DMS153 (cell line): ENCODE results near the gene CHPF2.

ENCODE experiments used
- DNase-seq: peaks from one replicate; lab custom pipeline; 2025; lab: John Stamatoyannopoulos, UW

The CHPF2 gene

DNA sequence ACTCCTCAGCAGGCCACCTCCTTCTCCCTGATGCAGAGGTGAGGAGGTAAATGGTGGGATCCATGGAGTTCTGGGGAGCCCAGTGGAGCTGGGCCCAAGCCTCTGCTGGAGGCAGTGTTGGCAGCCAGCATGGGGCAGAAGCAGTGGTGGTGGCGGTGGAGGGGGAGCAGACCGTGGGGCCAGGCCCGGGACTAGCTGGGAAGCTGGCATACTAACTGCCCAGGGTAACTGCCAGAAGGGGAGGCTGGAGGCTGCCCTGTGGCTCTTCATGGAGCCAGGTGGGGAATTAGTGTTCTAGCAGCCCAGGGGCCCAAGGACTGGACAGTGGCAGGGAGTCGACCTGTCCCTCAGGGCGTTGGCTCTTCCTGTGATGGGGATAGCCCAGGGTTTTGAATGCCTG, 32.3 kb downstream of the CHPF2 start:
- no peak for DNase-seq

DNA sequence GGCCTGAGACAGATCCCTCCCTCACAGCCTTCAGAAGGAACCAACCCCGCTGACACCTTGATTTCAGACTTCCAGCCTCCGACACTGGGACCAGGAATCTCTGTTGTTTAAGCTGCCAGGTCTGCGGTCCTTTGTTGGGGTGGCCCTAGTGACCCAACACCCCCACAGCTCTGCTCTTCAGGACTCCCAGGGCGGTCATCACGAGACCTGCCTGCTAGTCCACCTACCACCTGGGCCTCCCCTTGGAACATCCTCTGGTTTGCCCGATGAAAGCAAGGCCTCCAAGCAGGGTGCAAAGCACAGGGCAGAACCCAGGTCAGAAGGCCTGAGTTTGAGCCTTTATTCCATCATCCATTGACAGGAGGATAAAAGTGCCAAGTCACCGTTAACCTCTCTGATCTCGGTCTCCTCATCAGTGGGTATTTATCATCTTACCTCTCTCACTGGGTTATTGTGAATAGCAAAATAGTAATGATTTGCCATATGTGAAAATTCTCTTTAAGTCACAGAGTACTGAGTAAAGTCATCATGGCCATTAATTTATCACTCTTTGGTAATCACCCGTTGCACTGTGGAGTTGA, 33.2 kb downstream of the CHPF2 start:
- DNase-seq: no peak

DNA sequence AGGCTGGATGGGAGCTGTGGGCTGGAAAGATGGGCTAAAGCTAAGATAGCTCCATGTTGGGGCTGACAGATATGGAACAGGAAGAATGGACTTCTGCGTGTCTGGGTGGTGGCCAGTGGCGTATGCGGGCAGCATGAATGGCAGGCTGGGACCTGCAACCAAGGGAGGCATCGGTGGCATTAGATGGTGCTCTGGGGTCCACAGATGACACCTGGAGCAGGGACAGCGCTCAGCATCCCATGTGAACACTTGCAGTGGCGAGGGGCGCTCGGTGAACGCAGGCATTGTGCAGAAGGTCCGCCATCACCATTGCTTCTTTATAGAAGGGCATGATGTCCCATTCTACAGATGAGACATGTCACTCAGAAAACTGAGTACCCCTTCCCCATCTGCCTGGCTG, 37.2 kb downstream of the CHPF2 start:
- no peak for DNase-seq

DNA sequence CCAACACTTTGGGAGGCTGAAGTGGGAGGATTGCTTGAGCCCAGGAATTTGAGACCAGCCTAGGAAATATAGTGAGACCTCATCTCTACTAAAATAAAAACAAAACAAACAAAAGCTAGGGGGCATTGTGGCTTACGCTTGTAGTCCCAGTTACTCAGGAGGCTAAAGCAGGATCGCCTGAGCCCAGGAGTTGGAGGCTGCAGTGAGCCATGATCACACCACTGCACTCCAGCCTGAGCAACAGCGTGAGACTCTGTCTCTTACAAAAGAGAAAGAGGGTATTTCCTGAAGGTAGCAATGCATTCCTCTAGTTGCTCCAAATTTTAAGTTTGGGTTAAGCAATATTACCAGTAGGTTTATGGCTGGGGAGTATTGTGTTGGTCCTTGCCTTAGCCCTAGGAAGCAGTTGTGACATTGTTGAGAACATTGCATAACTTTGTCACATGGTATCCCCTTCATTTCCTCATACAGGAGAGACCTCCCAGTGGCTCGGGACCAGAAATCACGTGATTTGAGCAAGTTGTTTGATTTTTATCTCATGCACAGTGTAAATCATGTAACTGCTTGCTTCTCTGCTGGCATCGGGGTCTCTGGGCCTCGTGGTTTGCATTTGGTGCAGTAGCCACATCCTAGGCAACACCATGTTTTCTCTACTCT, 39.5 kb downstream of the CHPF2 start:
- DNase-seq: no peak

DNA sequence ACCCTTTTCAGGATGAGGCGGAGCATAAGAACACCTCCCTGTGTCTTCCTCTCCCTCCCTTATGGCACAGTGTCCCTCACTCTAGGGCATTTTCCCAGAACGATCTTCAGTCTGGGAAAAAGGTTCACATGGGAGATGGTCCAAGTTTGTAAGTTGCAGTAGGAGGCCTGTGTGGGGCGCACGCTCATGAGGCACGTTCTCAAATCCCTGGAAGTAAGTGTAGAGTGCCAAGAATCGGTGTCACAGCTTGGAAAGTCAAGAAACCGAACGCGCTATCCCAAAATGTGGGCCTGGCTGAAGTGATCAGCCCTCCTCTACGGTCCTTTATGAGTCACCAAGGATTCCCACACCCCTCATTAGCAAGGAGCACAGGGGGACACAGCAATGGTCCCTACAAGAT, 40.1 kb downstream of the CHPF2 start:
- DNase-seq: no peak

DNA sequence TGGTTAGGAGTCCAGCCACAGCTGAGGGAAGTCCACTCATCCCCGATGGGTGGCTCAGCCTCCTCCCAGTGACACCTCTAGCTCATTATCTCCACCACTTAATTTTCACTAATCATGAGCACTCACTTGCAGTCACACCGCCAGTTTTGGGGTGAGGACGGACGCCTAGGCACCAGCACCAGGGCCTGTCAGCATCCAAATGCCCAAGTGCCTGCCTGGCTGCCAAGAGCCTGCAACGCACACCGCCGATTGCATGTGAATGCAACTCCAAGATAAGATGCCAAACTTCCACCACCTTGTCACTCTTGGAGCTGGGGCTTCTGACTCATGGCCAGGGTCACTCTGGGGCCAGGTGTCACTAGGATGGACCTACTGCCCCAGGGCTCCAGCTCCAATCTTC, 40.6 kb downstream of the CHPF2 start:
- DNase-seq: no peak

DNA sequence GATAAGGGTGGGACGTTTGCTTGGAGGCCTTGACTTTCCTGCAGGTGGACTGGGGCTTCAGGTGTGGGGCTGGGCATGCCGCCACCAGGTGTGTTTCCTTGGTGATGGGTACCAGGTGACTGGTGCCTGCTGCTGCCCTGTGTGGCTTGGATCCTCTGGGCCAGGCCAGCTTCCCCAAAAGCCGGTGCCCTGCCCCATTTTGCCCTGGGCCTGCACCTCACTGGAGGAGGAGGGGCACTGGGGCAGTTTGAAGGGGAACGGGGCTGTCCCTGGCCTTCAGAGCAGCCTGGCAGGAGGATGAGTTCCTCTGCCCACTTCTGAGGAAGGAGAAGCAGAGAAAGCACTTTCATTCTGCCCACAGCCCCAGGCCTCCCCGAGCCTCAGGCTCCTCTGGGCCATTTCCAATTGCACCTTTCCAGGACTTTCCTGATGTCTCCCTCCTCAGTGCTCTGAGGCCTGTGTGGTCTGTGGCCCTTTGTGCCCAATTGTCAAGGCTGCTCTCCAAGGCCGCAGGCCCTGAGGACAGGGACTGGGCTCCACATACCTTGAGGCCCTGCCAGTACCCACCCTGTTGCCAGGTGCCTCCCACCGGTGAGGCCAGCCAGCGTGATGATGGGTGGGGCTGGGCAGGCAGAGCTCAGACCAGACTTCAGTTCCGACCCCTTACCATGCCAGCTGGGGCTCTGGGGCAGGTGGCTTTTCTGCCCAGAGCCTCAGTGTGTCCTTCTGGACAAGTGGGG, 41.5 kb downstream of the CHPF2 start:
- DNase-seq: no peak

DNA sequence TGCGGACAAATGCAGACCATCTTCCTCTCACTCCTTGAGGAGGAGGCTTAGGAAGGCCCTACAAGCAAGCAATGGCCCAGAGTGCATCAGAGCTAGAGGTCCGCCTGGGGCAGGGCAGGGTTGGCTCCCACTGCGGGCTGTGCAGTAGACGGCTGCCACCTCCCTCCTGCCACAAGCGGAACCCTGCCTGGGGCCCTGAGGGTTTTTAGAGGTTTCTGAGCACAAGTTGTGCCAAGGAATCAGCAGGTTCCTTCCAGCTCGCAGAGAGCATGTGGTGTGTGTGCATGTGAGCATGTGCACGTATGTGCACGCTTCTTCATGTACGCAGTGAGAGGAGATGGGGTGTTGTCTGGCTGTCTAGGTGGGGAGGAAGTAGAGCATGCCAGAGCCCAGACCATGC, 42.1 kb downstream of the CHPF2 start:
- DNase-seq: no peak

DNA sequence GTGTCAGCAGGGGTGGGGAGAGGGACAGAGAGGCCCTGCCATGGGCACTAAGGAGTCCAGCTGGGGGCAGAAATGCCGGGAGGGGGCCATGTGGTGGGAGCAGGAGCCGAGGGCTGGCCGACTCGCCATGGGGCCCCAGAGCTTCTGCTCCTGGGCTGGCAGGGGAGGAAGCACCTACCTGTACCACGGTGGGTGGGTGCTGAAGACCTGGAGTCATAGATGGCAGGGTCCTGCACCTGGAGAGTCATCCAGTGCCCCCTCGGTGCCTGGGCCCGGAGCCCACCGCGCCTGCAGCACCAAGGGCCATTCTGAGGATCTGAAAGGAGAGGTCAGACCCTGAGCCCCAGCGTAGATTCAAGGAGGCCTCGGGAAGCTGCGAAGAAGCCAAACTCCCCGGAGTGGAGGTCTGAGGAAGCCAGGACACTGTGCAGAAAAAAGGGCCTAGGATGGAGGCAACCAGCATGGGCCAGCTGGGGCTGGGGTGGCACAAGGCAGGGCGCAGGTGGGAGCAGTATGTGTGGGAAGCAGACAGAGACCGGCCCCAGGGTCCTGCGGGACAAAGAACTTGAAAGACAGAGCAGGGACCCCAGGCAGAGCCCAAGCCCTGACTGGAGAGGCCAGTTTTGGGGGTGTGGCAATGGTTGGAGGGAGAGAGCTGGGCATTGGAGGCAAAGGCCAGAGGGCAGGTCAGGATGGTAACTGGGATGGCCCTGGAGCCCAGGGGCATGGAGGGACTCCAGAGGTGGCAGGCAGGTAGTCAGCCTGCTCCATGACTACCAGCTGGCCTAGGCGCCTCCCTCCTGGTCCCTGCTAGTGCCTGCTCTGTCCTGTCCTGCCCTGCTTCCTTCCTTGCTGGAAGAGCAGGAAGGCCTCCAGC, 42.9 kb downstream of the CHPF2 start:
- no peak for DNase-seq

DNA sequence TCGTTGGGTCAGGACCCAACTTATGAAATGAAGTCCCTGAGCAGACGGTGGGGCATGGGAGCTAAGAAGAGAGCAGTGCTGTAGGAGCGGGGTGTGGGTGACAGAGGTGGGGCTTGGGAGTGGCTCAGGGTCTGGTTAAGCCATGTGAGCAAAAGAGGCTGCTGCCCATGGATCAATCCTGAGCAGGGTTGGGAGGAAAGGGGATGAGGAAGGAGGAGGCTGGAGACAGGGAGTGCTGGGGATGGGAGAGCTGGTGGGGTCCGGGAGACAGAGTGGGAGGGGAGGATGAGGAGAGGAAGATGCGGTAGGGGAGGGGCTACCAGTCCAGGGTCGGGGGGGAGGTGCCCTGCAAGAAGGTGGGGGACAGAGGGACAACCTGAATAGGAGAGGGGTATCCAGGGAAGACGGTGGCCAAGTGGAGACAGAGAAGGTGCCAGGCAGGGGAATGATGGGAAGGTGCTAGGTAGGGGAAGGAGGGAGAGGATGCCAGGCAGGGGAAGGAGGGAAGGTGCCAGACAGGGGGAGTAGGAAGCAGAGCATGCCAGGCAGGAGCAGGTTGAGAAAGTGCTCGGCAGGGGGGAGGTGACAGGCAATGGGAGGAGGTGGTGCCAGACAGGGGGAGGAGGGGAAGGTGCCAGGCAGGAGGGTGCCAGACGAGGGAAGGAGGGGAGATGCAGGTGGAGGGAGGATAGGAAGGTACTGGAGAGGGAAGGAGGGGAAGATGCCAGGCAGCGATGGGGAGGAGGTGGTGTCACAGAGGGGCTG, 43.7 kb downstream of the CHPF2 start:
- no peak for DNase-seq

DNA sequence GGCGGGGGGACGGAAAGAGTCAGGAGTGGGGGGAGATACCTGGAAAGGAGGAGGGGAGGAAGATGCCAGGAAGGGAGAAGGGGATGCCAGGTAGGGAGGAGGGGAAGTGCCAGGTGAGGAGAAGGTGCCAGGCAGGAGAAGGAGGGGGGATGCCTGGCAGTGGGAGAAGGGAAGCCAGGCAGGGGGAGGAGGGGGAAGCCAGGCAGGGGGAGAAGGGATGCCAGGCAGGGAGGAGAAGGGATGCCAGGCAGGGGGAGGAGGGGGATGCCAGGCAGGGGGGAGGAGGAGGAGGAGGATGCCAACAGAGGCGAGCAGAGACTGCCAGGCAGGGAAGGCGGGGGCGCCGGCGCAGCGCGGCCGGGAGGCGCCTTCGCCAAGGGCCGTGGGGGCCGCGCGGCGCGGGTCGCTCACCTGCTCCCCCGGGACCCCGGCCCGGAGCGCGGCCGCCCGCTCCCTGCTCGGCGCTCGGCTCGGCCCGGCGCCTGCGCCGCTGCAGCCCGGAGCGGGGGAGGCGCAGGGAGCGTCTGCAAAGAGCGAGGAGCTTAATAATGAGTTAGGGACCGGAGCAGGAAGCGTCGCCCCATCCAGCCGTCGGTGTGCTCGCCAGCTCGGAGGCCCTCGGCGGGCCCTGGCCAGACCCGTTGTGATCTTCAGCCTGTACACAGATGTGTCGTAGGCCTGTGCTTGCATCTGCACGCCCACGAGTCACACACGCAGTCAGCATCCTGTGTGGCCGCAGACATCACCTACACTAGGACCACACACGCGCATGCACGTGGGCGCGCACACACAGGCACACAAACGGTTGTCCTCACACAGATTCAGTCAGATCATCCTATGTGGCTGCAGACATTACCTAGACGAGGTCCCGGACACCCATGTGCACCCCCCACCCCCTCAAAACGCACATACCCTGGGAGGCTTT, 44.6 kb downstream of the CHPF2 start:
- peak; percentile 9 for DNase-seq

DNA sequence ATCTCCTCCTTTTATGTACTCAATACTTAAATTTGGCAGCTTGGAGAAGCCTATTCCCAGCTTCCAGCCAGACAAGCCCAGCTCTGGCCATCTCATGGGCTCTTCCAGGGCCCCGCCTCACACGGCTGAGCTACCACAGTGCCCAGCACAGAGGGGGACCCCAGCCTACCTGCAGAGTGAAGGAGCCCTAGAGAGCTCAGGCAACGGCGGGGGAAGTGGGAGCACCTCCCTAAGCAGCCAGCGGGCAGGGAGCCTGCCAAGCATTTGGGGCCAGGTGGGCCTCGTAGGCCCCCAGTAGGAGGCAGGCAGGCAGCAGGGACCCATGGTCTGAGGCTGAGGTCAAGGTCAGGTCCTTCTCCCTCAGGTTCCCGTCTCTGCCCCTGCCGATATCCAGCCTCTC, 45.3 kb downstream of the CHPF2 start:
- no peak for DNase-seq

DNA sequence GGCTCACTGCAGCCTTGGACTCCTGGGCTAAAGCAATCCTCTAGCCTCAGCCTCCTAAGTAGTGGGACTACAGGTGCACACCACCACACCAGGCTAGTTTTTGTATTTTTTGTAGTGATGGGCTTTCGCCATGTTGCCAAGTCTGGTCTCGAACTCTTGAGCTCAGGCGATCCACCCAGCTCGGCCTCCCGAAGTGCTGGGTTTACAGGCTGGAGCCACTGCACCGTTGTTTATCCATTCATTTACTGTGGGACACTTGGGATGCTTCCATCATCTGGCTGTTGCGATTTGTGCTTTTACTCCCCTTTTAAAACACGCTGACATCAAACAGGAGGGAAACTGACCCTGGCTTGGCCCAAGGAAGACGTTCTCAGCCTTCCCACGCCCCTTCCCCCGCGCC, 46.7 kb downstream of the CHPF2 start:
- no peak for DNase-seq

DNA sequence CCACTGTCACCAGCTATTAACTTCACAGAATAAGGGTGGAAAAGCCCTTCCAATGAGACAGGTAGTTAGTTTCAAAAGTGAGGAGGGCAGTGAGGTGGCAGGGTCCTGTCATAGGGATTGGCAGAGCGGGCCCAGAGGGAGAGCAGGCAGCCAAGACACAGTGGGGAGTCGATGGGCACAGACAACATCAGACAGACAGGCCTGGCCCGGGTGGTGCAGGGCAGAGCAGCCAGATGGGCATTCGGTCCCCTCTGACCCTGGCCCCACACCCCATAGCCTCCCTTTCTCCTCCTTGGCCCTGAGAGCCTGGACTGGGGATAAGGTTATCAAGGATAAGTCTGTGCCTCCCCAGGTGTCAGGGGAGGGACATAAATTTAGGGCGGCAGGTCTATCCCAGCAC, 47.6 kb downstream of the CHPF2 start:
- DNase-seq: no peak

DNA sequence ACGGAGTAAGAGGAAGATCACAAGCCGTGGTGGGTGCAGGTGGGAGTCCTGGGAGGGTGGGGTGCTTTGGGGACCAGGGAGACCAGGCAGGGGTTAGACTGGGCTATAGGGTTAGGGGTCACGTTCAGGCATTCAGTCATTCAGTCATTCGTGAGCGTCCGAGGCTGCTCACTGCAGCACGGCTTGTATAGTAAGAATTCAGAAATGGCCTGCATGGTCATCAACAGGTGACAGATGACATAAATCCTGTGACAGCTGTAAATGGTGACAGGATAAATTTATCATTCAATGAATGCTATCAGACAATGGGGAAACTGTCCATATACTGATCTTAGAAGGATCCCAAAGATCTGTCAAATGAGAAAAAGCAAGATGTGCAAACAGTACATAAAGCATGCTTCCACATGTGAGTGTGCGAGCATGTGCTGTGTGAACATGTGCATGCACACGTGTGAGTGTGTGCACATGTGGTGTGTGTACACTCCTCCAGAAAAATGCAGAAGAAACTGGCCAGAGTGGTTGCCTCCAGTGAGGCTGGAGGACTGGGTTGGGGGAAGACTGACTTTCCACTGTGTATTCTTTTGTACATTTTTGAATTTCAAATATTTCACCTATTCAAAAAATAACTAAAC, 48.2 kb downstream of the CHPF2 start:
- DNase-seq: no peak

DNA sequence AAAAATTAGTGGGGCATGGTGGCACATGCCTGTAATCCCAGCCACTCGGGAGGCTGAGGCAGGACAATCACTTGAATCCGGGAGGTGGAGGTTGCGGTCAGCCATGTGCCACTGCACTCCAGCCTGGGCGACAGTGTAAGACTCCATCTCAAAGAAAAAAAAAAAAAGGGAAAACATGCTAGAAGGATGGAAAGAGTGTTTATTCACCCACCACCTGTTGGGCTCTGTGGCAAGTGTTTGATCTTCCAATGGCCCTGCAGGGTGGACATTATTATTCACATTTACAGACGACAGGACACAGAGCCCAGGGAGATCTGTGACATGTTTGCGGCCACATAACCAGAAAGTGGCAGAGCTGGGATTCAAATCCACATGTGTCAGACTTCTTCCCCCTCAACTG, 49.4 kb downstream of the CHPF2 start:
- DNase-seq: no peak

DNA sequence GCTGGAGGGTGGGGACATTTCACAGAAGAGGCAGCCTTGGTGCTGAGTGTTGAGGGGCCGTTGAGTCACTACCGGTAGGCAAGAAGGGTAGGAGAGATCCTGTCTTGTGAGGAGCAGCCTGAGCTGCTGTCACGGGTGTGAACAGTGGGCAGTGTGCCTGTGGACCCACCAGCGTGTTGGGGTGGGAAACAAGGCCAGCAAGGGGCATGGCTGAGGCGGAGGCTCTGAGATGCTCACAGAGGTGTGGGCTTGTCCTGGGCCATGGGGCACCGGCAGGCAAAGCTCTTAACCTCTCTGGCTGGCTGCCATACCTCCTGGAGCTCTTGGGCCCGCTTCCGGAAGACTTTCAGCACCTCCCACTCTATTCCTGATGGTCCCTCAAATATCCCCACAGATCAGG, 49.8 kb downstream of the CHPF2 start:
- DNase-seq: no peak

DNA sequence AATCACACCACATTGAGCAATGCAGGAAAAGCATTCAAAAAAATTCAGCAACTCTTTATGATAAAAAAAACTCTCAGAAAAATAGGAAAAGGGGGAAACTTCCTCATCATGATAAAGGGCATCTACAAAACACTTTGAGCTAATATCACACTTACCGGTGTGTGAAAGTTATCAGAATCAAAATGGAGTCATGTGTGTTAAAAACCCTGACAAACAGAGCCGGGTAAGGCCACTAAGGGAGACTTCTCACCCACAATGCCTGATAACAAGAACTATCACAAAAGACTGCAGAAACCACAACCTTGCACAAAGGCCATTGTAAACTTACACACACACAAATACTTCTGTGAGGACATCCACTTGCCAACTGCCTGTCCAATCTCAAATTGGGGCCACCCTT, 51.0 kb downstream of the CHPF2 start:
- DNase-seq: no peak

DNA sequence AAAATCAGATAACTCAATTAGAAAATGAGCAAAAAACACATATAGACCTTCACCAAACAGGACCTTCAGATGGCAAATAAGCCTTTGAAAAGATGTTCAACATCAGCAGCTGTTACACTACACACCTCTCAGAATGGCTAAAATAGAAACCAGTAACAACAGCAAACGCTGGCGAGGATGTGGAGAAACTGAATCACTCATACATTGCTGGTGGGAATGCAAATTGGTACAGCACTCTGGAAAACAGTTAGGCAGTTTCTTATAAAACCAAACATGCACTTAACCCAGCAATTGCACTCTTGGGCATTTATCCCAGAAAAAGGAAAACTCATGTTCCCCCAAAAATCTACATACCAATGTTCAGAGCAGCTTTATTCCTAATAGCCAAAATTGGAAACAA, 53.9 kb downstream of the CHPF2 start:
- no peak for DNase-seq
